Activated CD8-positive, alpha-beta memory T cell treated with anti-CD3 and anti-CD28 coated beads, Interleukin-2, amount 50 U/mL, for 1 hour (primary cell): ENCODE data around the gene FABP2.
"Not testable (repeated sequence)": the region's sequence is repeated elsewhere in the genome, so short reads cannot be mapped to it uniquely, and the experiment has no call there.

Experiments
- DNase-seq: peaks from one replicate; pipeline ENCODE4 v3.0.0-alpha.2; 2020; ENCODE audit errors: extremely low read depth

FABP2 gene

GRCh38 chr4:119310826-119311225 lies 11.1 kb downstream of the FABP2 start:
- no peak for DNase-seq

GRCh38 chr4:119307606-119308005 lies 14.3 kb downstream of the FABP2 start:
- no peak for DNase-seq

GRCh38 chr4:119304431-119304830 lies 17.5 kb downstream of the FABP2 start:
- no peak for DNase-seq

- no peak for DNase-seq
Measured at GRCh38 chr4:119303587-119304305, 18.2 kb downstream of the FABP2 start.

GRCh38 chr4:119302073-119302832 lies 19.7 kb downstream of the FABP2 start:
- no peak for DNase-seq

GRCh38 chr4:119300101-119300978 lies 21.6 kb downstream of the FABP2 start:
- DNase-seq = peak; percentile 69

- DNase-seq = no peak
Measured at GRCh38 chr4:119299741-119300100, 22.2 kb downstream of the FABP2 start.

GRCh38 chr4:119299260-119299671 lies 22.7 kb downstream of the FABP2 start:
- no peak for DNase-seq

GRCh38 chr4:119297795-119298194 lies 24.1 kb downstream of the FABP2 start:
- no peak for DNase-seq

GRCh38 chr4:119296356-119296755 lies 25.6 kb downstream of the FABP2 start:
- no peak for DNase-seq

- no peak for DNase-seq
Measured at GRCh38 chr4:119290598-119290997, 31.3 kb downstream of the FABP2 start.

GRCh38 chr4:119289313-119289712 lies 32.6 kb downstream of the FABP2 start:
- DNase-seq = no peak

GRCh38 chr4:119286377-119287002 lies 35.4 kb downstream of the FABP2 start:
- DNase-seq = peak; percentile 7

- DNase-seq = no peak
Measured at GRCh38 chr4:119284876-119285780, 36.8 kb downstream of the FABP2 start.

- no peak for DNase-seq
Measured at GRCh38 chr4:119281393-119281792, 40.5 kb downstream of the FABP2 start.

- not testable (repeated sequence) for DNase-seq
Measured at GRCh38 chr4:119279945-119280344, 42.0 kb downstream of the FABP2 start.

- DNase-seq = not testable (repeated sequence)
Measured at GRCh38 chr4:119279541-119279940, 42.4 kb downstream of the FABP2 start.

GRCh38 chr4:119271361-119272085 lies 50.4 kb downstream of the FABP2 start:
- no peak for DNase-seq

GRCh38 chr4:119268466-119268865 lies 53.5 kb downstream of the FABP2 start:
- DNase-seq = no peak
